Activated B cell treated with CpG ODN at 0.5 μM for 24 hours (primary cell): Measurements from ENCODE around the gene ZNF787. TPM values are rescaled to one million over a fixed set of nuclear protein-coding genes. Genes with fewer than 3 reads are reported as not detected.

Source experiments
- ATAC-seq: fragments of 200-7000 bp; cut with Tn5 transposase; one replicate; pipeline ENCODE4 v1.10.0; 2021; ENCODE audit warnings: low read depth, mild to moderate bottlenecking, moderate library complexity
- CTCF ChIA-PET: fragments of 350-600 bp; sonication (Branson Sonifier 250); formaldehyde crosslinking; loops from one replicate; lab custom pipeline; 2021; ENCODE audit warnings: antibody characterized with exemption; lab: Charles Lee
- POLR2A ChIA-PET: fragments of 350-600 bp; sonication (Branson Sonifier 250); formaldehyde crosslinking; loops from one replicate; lab custom pipeline; 2021; ENCODE audit warnings: antibody characterized with exemption; lab: Charles Lee
- DNase-seq: peaks from one replicate; pipeline ENCODE4 v3.0.0; 2022
- H3K27ac Mint-ChIP-seq: one replicate; pipeline ENCODE4 v1.8.0; 2020; ENCODE audit warnings: mixed read lengths
- H3K27me3 Mint-ChIP-seq: one replicate; pipeline ENCODE4 v1.8.0; 2021; ENCODE audit warnings: mixed read lengths
- H3K36me3 Mint-ChIP-seq: one replicate; pipeline ENCODE4 v1.8.0; 2021; ENCODE audit warnings: low read depth, mixed read lengths
- H3K4me1 Mint-ChIP-seq: one replicate; pipeline ENCODE4 v1.8.0; 2021; ENCODE audit warnings: mixed read lengths
- H3K4me3 Mint-ChIP-seq: one replicate; pipeline ENCODE4 v1.8.0; 2020; ENCODE audit warnings: mild to moderate bottlenecking, mixed read lengths
- H3K9me3 Mint-ChIP-seq: one replicate; pipeline ENCODE4 v1.8.0; 2020; ENCODE audit warnings: mixed read lengths
- CTCF ChIP-seq: fragments of 200-600 bp; IDR thresholded peaks from one replicate; pipeline ENCODE4 v1.8.0; 2022; ENCODE audit warnings: antibody characterized with exemption, mild to moderate bottlenecking
- intact Hi-C: fragments of 100-400 bp; cut with micrococcal nuclease; formaldehyde crosslinking; loops from one replicate; pipeline ENCODE4 v1.15.1; 2024
- total RNA-seq: library from RNA; stranded (reverse); gene quantifications from 2 replicates; pipeline ENCODE4 v1.2.3, GENCODE V29; 2022

ZNF787 gene
- total RNA-seq, 1 donor from 2014 or later: 42.3 TPM

- peak overlapping the region; percentile 95 for H3K27ac Mint-ChIP-seq
- peaks cover 59% of the 10 kb centered on the region for H3K4me1 Mint-ChIP-seq
- peak overlapping the region; percentile 91 for H3K4me3 Mint-ChIP-seq
- ChIA-PET CTCF (interaction anchor here (1.5 kb wide), 1 partner anchor 14 kb away, joined by 4 read pairs; no protein-coding TSS in a partner anchor), POLR2A (interaction anchor here (0.6 to 2.5 kb wide), 3 partner anchors 8 to 22 kb away, joined by 3 to 51 read pairs (median 4); partner anchors contain the start of gene ZNF444)
- ATAC-seq (no peak), DNase-seq (no peak)
- H3K9me3 Mint-ChIP-seq: no peaks in the 10 kb centered on the region
- TF ChIP-seq CTCF: no peak
- H3K27me3 Mint-ChIP-seq: no peaks in the 10 kb centered on the region
- intact Hi-C loops: no loop called here
- peaks cover 10% of the 10 kb centered on the region for H3K36me3 Mint-ChIP-seq
These were observed 2.2 kb downstream of the ZNF787 start for GRCh38 chr19:56118666-56119581.

DNA sequence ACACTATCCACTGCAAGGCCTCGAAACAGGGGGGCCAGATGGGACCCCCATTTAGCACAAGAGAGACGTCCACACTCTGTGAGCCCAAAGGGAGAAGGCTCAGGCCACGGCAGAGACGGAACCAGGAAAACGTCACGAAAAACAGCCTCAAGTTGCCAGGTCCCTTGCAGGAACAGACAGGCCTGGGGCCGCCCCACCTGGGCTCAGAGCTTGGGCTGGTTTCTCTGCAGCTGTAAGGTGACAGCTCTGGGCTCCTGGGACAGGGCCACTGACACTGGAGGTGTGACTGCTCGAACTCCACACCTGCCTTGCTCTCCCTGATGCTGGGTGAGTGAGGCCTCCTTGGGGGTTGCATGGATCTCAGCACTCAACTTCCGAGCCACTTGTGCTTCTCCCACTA, 3.2 kb downstream of the ZNF787 start:
- H3K4me3 Mint-ChIP-seq: peak overlapping the region; percentile 44
- POLR2A ChIA-PET: interaction anchor here (1.4 kb wide), 1 partner anchor 13 kb away, joined by 3 read pairs; no protein-coding TSS in a partner anchor

GRCh38 chr19:56117376-56117884, 3.7 kb downstream of the ZNF787 start:
- no peak for DNase-seq
- H3K36me3 Mint-ChIP-seq: peaks cover 10% of the 10 kb centered on the region
- ChIA-PET CTCF (no interaction called here), POLR2A (interaction anchor here (0.8 to 1.4 kb wide), 2 partner anchors 12 to 16 kb away, joined by 3 read pairs; no protein-coding TSS in a partner anchor)
- H3K27me3 Mint-ChIP-seq: no peaks in the 10 kb centered on the region
- ATAC-seq: no peak
- H3K9me3 Mint-ChIP-seq: no peaks in the 10 kb centered on the region
- intact Hi-C loops: no loop called here
- no peak overlapping the region for H3K27ac Mint-ChIP-seq
- no peak for TF ChIP-seq CTCF
- H3K4me3 Mint-ChIP-seq: peak overlapping the region; percentile 44
- H3K4me1 Mint-ChIP-seq: peaks cover 73% of the 10 kb centered on the region

More for the DNA sequence above, 3.2 kb downstream of the ZNF787 start:
- TF ChIP-seq CTCF: no peak
- Mint-ChIP-seq H3K9me3 (no peaks in the 10 kb centered on the region), H3K36me3 (peaks cover 10% of the 10 kb centered on the region), H3K4me1 (peaks cover 69% of the 10 kb centered on the region), H3K27me3 (no peaks in the 10 kb centered on the region), H3K27ac (no peak overlapping the region)
- intact Hi-C loops: no loop called here
- CTCF ChIA-PET: interaction anchor here (1.5 kb wide), 1 partner anchor 13 kb away, joined by 4 read pairs; no protein-coding TSS in a partner anchor
- ATAC-seq: no peak
- no peak for DNase-seq

DNA sequence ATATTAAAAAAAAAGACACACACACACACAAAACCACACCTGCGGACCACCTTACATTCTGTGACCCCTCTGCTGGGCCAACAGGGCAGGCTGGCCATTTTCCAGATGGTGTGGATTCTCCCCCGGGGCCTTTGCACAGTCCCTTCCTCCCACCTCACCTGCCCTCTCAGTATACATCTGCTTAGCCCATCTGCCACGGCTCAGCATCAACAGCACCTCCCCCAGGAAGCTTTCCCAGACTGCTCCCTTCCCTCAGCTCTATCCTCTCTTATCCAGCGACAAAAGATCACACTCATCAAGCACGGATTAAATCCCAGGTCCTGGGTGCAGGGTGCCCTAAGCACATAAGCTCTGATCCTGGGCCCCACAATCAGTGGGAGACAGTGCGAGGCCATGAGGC, 4.5 kb downstream of the ZNF787 start:
- POLR2A ChIA-PET: interaction anchor here (0.6 kb wide), 1 partner anchor 46 kb away, joined by 4 read pairs; no protein-coding TSS in a partner anchor
- Mint-ChIP-seq H3K27me3 (no peaks in the 10 kb centered on the region), H3K4me3 (no peak overlapping the region), H3K4me1 (peaks cover 74% of the 10 kb centered on the region), H3K36me3 (peaks cover 10% of the 10 kb centered on the region), H3K9me3 (no peaks in the 10 kb centered on the region), H3K27ac (peak overlapping the region; percentile 50)
- ATAC-seq (no peak), DNase-seq (no peak)
- intact Hi-C loops: no loop called here
- CTCF ChIA-PET: no interaction called here
- TF ChIP-seq CTCF: no peak

- H3K4me3 Mint-ChIP-seq: no peak overlapping the region
- no peak for ATAC-seq
- intact Hi-C loops: no loop called here
- CTCF ChIA-PET: no interaction called here
- DNase-seq: no peak
- H3K9me3 Mint-ChIP-seq: no peaks in the 10 kb centered on the region
- H3K4me1 Mint-ChIP-seq: peaks cover 84% of the 10 kb centered on the region
- peaks cover 10% of the 10 kb centered on the region for H3K36me3 Mint-ChIP-seq
- TF ChIP-seq CTCF: no peak
- POLR2A ChIA-PET: no interaction called here
- H3K27me3 Mint-ChIP-seq: no peaks in the 10 kb centered on the region
- H3K27ac Mint-ChIP-seq: no peak overlapping the region
These were observed 5.6 kb downstream of the ZNF787 start for GRCh38 chr19:56115490-56115889.
